Measurements from ENCODE around the gene FOXP2.

DNA sequence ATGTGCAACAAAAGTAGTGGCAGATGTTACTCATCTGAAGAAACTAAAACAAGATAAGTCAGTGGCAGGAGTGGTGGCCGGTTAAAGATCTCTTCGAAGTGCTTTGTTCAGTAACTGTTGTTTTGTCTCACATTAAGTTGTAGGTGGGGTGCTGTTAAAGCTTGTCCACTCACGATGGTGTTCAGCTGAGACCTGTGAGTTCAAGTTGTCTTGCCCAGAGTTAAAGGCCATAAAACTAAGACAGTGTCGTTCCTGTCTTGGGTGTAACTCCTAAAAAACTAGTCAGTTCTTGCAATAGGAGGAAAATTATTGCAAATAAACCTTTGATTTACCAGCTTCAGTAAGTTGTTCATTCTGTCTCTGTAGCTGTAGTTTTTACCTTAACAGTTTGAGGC is 857 bp upstream of the FOXP2 start:
- TF ChIP-seq, protein P1, sequence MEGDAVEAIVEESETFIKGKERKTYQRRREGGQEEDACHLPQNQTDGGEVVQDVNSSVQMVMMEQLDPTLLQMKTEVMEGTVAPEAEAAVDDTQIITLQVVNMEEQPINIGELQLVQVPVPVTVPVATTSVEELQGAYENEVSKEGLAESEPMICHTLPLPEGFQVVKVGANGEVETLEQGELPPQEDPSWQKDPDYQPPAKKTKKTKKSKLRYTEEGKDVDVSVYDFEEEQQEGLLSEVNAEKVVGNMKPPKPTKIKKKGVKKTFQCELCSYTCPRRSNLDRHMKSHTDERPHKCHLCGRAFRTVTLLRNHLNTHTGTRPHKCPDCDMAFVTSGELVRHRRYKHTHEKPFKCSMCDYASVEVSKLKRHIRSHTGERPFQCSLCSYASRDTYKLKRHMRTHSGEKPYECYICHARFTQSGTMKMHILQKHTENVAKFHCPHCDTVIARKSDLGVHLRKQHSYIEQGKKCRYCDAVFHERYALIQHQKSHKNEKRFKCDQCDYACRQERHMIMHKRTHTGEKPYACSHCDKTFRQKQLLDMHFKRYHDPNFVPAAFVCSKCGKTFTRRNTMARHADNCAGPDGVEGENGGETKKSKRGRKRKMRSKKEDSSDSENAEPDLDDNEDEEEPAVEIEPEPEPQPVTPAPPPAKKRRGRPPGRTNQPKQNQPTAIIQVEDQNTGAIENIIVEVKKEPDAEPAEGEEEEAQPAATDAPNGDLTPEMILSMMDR (IDR thresholded peaks at IDR 0.05), result no peak
- TF ChIP-seq RARB (CRISPR knock-in tag; IDR thresholded peaks at IDR 0.05), result no peak
- no peak for TF ChIP-seq EHMT2 (IDR thresholded peaks at IDR 0.05; ENCODE audit: low read depth)
- TF ChIP-seq, protein P2, sequence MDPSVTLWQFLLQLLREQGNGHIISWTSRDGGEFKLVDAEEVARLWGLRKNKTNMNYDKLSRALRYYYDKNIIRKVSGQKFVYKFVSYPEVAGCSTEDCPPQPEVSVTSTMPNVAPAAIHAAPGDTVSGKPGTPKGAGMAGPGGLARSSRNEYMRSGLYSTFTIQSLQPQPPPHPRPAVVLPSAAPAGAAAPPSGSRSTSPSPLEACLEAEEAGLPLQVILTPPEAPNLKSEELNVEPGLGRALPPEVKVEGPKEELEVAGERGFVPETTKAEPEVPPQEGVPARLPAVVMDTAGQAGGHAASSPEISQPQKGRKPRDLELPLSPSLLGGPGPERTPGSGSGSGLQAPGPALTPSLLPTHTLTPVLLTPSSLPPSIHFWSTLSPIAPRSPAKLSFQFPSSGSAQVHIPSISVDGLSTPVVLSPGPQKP (IDR thresholded peaks at IDR 0.05; ENCODE audit: low read depth, low read length), result no peak
- TF ChIP-seq ZSCAN20 (CRISPR knock-in tag; IDR thresholded peaks at IDR 0.05), result no peak
- TF ChIP-seq CBX2 (IDR thresholded peaks at IDR 0.05; ENCODE audit: borderline replicate concordance, low read depth), result no peak
